HG03469 (cell line): ENCODE data around the gene DDX1.

Experiments
- ATAC-seq: cut with Tn5 transposase; IDR thresholded peaks from one replicate; pipeline ENCODE4 v1.9.1; 2021; ENCODE audit warnings: mild to moderate bottlenecking, moderate library complexity, moderate number of reproducible peaks; ENCODE audit not compliant: unreplicated experiment

DDX1 gene

DNA sequence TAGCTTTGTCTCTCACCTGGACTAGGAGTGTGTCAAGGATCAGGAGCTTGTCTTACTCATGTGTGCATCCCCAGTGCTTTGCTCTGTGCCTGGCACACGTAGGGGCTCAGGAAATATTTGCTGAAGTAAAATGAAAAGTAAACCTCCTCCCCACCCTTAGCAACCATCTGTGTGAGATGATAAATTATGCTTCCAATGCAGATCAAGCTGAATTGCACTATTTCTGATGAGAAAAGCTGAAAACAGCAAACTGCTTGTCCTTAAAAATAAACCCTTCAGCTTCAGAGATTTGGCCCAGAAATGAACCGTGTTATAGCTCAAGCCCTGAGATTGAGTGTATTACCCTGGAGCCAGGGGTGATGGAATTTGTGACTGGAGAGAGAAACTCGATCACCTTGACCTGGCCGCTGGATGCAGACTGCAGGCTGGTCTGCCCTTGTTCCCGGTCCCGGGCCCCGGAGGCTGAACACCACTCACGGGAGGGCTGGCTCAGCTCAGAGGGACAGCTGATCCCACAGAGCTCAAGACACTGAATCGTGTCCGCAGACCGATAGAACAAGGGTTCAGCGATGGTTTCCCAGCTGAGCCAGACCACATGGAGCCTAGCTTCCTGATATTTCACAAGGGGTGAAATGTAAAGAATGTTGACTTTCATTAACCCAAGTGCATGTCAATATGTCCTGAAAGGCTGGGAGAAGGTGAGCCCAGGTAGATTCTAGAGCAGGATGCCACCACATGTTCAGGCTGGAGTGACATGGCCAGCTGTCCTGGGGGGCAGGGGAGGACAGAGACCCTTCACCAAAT, 50.5 kb downstream of the DDX1 start:
- no peak for ATAC-seq

- no peak for ATAC-seq
These were observed 51.3 kb downstream of the DDX1 start for GRCh38 chr2:15642815-15643500.

DNA sequence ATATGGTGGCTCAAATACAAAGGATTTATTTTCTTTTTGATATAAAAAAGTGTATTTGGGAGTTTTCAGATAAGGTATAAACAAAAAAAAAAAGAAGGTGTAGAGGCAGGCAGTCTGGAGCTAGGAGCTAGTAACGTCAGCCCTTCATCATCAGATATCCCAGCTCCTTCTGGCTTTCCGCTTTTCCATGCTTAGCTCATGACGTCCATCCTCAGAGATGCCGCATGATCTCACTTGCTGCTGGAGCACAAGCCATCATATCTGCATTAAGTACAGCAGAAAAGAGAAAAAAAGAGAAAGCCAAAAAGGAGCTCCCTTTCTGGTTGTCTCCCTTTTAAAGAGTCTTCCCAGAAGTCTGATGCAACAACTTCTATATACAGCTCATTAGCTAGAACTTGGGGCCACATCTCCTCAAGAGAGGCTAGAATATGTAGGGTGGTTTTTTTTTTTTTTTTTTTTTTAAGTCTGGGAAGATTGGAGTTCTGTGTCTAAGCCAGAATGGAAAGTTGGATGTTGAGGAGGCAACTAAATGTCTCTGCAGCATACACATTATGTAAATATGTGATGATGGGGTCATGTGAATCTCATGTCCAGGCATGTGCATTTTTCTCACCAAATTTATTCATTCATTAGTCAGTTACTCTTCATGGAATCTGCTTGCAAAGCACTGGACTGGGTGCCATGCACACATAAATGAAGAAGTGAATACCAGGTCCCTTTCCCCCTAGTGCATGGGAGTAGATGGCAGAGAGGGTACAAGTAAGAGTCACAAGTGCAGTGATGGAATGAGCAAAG, 52.3 kb downstream of the DDX1 start:
- ATAC-seq = no peak

DNA sequence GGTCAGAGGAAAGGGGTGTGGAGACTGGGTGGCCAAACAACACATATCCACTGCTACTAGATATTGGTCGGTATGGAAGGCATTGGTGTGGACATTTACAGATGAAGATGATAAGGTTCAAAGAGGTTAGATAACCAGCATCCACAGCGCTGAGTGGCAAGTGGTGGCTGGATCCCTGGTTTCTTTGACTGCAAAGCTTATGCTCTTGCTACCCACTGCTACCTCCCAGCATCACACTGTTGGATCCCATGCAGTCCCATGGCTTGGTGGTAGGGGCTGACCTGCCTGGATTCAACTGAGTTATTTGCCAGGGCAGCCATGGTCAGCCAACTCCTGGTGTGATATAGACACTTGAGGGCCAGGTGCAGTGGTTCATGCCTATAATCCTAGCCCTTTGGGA, 53.6 kb downstream of the DDX1 start:
- ATAC-seq = no peak

DNA sequence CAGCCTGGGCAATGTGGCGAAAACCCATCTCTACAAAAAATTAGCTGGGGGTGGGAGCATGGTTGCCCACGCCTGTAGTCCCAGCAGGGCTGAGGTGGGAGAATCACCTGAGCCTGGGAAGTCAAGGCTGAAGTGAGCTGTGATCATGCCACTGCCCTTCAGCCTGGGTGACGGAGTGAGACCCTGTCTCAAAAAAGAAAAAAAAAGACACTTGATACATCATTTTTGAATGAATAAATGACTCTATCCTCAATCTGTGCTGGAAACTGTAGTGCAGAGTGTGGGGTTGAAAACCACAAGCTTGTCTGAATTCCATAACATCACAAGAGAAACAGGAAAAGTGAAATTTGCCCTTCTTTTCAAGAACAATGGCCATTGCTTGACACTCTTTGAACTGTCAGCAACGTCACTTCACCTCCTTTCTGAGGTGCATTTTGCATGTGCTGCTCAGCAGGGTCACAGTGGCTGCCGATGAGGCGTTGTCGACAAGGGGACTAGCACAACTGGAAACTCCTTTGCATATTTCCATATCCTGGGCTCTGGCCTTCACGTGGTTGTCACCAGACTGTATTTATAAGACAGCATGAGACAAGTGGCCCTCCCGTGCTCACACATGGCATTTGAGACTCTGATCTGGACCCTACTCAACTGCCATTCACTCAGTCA, 54.2 kb downstream of the DDX1 start:
- no peak for ATAC-seq

DNA sequence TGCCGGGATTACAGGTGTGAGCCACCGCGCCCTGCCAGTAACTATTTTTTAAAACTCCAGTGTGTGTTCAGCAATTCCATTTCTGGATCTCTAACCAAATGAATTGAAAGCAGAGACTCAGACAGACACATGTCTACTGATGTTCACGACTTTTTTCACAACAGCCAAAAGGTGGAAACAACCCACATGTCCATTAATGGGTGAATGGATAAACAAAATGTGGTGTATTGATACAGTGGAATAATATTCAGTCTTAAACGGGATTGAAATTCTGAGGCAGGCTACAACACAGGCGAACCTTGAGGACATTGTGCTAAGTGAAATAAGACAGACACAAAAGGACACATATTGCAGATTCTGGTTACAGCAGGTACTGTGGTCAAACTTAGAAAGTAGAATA, 55.0 kb downstream of the DDX1 start:
- no peak for ATAC-seq

- ATAC-seq = no peak
These were observed 56.2 kb downstream of the DDX1 start for GRCh38 chr2:15647622-15648590.

DNA sequence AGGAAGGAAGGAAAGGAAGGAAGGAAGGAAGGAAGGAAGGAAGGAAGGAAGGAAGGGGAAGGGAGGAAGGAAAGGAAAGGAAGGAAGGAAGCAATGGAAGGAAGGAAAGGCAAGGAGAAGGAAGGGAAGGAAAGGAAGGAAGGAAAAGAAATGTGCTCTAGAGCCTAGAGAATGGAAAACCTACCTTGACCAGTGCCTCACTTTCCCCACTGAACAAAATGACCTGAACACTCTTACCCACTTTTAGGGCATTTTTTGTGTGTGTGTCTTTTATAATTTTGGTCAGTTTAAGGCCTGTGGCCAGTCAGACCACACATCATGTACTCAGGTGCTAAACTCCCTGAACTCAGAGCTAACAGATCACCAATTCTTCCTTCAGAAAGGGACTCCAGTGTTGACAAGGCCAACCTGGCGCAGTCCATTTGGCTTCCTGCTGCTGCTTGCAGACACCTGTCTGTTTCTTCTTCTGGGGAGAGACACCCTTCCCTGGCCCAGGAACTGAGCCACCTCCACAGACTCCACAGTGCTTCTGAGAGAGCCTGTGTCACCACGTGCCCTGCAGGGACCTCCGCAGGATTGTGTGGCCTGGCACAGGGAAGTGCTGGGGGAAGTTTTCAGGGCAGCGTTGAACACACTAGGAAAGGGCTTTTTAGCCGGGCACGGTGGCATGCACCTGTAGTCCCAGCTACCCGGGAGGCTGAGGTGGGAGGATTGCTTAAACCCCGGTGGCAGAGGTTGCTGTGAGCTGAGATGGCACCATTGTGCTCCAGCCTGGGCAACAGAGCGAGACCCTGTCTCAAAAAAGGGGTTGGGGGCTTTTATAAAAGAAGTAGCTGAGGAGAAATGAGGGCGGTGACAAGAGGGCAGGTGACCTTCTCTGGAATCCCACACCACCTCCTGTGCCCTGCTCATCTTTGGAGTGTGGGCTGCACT, 57.2 kb downstream of the DDX1 start:
- no peak for ATAC-seq

DNA sequence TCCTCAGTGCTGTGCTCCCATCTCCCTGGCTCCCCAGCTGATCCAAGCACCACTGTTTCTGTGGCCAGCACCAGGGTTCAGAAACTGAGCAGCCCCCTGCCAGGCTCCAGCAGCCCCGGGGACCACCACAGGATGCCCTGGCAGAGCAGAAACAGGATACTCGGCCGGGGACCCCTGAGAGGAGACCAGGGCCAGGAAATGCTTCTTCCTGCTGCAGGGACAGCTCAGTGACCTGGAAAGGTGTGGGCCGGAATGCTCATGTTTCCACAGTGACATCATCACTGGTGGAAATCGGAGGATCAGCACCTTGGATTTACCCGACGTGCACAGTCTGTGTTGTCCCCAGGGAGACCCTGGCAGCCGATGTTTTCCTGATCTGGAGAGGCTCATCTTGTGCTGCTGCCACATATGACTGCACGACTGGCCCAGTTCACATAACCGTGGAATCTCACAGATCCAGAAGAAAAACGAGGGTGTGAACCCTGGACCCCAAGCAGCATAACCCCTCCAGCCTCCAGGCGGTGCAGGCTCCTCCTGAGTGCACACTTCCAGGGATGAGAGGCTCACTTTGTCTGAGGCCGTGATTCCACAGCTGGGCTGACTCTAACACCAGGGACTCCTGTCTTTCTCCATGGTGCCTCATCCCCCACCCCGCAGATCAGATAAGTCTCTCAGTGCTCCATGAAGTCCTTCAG, 58.0 kb downstream of the DDX1 start:
- no peak for ATAC-seq

DNA sequence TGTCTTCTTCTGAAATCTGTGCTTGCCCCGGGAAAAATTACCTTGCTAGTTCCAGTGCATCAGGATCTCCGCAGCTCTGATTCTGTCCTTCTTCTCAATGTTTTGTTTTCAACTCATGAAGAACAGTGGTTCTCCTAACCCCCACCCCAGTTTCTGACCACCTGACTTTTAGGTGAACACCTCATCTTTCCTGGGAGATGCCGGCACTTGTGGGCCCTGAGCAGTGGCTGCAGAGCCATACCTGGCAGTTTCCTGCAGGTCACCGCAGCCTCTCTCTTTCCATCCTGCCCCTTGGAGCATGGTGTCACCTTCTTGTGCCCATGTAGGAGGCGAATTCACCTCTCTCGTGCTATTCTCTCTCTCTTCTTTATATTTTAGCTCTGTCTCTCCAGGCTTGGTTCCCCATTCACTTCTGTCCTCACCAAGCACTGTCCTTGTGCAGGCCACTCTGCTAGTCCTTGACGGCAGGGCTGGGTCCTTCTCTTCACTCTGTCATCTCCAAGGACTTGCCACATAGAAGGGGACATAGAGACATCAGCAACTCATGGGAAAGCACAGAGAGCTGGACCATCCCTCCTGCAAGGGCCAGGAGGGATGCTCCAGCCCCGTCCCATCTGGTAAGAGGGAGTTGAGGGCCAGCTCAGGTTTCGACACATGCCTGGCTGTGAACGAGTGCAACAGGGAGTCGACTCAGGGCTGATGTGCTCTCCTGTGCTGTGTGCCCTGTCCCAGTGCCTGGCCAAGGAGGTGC, 59.1 kb downstream of the DDX1 start:
- no peak for ATAC-seq

- no peak for ATAC-seq
These were observed 59.7 kb downstream of the DDX1 start for GRCh38 chr2:15651367-15651727.

- ATAC-seq = no peak
These were observed 60.6 kb downstream of the DDX1 start for GRCh38 chr2:15652252-15652651.

GRCh38 chr2:15652801-15653200, 61.1 kb downstream of the DDX1 start:
- no peak for ATAC-seq

- no peak for ATAC-seq
These were observed 62.4 kb downstream of the DDX1 start for GRCh38 chr2:15653806-15654726.

DNA sequence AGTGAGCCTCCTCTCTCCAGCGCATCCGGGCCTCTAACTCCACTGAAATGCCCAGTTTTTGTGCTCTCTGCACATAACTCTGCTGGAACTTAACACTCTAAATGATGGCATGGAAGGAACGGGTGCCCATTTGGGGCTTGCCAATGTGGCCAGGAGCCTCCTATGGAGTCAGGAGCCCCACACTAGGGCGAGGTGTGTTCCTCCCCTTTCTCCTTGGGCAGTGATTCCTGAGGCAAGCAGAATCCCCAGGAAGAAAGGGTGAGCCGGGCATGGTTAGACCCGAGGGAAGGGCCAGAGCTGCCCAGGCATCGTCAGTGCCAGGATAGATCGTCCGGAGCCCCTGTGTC, 63.0 kb downstream of the DDX1 start:
- no peak for ATAC-seq

- ATAC-seq = no peak
These were observed 63.6 kb downstream of the DDX1 start for GRCh38 chr2:15655123-15655887.
